Stimulated activated CD8-positive, alpha-beta memory T cell treated with anti-CD3 and anti-CD28 coated beads, Interleukin-2, amount 100 ng/mL, for 1 hour (primary cell): ENCODE results near the gene SNAP91.

Source experiments
- DNase-seq, 2 donors: peaks; one replicate each; pipeline ENCODE4 v3.0.0-alpha.2; 2020; ENCODE audit warnings: low read depth in 2 of 2

SNAP91 gene

DNA sequence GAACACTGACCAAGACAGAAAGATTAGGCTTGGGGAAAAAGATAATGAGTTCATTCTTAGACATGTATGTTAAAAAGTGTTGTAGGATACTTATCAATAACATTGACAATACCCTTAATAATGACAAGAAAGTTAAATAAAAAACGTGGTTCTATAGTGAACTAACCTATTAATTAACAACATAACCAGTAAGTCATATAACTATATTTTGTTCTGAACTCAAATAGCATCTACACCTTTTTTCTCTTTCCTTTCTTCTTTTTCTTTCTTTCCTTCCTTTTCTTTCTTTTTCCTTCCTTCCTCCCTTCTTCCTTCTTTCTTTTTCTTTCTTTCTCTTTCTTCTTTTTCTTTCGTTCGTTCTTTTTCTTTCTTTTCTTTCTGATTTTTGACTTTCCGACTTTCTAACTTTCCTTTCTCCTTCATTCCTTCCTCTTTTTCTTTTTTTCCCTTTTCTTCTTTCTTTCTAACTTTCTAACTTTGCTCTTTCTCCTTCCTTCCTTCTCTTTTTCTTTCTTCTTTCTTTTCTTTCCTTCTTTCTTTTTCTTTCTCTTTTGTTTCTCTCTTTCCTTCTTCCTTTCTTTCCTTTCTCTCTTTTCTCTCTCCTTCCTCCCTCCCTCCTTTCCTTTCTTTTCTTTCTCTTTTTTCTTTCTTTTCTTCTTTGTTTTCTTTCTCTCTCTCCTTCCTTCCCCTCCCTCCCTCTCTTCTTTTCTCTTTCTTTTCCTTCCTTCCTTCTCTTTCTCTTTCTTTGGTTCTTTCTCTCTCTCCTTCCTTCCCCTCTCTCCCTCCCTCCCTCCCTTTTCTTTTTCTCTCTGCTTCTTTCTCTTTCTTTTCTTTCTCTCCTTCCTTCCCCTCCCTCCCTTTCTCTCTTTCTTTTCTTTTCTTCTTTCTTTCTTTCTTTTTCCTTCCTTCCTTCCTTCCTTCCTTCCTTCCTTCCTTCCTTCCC is 172.0 kb downstream of the SNAP91 start:
- DNase-seq = no peak

GRCh38 chr6:83536034-83536646 is 172.8 kb downstream of the SNAP91 start:
- peak in 1 of 2 donors; percentile 24 for DNase-seq

DNA sequence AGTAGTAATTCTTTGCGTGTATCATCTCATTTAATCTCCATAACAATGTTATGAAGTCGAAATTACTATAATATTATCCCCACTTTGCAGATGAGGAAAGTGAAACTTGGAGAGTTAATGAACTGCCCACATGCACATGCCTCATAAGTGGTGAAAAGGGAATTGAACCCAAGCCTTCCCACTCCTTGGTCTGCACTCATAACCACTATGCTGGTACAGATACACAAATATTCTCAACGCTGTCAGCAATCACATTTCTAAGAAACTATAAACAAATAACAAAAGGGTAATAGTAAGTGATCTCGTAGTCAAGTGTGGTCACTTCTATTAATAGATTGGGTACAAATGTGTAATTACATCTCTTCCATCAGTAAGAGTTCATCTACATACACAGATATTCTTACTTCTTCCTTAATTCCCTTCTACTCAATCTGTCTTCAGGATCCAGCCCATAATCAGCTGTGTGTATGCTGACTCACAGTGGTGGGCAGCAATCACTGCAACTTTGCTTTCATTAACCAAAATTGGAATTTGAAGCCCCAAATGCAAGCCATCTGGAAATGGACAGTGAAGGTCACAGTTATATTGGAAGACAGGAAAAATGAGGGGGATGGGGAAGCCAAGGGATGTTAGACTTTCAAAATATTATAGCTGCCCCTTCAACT is 190.0 kb downstream of the SNAP91 start:
- no peak for DNase-seq

DNA sequence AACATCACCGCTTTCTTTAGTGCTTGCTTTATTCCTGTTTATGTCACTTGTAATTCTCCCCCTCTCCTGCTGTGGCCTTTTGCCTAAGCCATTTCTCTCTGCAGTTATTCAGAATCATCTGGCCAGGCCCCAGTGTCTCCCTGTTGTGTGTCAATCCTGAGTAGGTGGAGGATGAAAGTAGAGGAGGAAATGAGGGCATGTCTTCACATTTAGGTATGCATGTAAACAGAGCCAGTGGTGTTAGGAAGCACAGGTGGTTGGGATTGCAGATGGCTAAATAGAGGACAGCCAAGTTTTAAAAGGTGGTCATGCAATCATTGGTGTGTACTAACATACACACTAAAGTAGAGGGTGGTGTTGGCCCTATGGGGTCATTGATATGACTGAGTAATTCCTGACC is 191.4 kb downstream of the SNAP91 start:
- no peak for DNase-seq

DNA sequence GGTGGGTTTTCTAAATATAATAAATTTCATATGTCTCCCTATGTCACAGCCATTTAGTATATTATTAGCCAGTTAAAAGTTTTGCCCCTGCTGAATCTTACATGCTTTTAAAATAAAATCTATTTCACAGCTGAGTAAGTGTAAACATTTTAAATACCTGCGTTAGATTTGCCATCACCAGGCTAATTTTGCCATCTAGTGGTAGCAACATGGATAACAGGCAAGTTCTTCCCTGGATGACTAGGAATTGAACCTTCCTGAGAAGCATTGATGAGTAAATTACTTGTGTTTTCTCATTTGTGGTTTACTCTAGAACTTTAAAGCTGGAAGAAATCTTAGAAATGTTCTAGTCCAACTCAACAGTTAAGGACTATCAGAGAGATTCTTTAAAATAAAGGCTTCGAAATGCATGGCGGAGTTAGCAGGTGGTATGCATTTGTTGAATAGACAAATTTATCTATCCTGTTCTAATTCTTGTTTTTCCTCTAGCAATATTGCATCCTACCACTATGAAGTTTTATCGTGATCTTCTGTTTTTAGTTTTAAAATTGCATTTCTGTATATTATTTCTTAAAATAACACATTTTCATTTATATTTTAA is 193.9 kb downstream of the SNAP91 start:
- no peak for DNase-seq

- DNase-seq = no peak
Observed at GRCh38 chr6:83514466-83514865, 194.4 kb downstream of the SNAP91 start.

DNA sequence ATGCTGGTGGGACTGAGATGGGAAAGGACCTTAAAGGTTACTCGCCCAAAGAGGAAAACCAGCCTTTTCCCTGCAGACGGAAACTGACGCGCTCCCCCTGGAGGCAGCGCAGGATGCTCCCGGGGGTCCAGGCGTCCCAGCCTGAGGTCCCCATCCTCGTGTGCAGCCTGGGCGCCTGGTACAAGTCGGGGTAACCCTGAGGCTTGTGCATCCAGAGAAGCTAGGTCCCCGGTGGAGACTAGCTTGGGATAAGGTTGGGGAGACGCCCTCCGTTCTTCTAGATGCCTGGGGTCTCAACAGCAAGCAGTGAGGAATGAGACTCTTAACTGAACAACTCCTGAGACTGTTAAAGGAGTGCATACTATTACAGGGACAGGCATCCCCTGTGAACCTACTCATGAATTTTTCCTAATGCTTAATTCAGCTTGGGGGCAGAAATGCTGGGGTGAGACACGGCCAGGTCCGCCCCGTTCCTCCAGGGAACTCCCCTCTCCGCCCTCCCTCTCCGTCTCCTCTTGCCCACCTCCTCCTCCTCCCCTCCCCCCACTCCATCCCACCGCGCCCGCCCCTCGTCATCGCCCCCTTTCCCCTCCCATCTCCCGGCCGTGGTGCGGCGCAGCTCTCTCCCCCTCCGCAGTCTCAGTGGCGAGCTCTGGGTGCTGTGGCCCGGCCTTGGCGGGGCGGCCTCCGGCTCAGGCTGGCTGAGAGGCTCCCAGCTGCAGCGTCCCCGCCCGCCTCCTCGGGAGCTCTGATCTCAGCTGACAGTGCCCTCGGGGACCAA is 196.8 kb downstream of the SNAP91 start, which contains the start of gene PRSS35:
Gene PRSS35, plus strand, starts transcription at position 634 of the 781 bp plus-strand sequence. CDS start 10,908 bp downstream, outside the sequence.
- no peak for DNase-seq

- no peak for DNase-seq
Observed at GRCh38 chr6:83511266-83511665, 197.6 kb downstream of the SNAP91 start.

GRCh38 chr6:83510791-83511190 is 198.1 kb downstream of the SNAP91 start:
- DNase-seq = no peak

DNA sequence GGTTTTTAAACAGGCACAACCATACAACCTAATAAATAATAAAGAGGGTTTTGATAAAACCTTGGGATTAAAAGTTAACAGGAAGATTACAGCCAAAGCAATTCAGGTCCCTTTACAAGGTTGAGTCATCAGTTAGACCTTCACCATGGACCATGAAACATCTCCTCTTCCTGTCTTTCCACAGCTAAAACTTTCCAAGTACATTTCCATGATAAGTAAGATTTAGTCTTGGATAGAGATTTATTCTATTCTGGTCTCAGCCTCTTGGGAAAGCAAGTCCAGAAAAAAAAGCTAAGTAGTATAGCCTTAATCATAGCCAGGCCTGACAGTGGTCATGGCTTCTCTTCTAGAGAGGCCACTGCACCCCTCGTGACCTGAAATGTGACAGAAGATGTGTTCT is 199.5 kb downstream of the SNAP91 start:
- DNase-seq = no peak

DNA sequence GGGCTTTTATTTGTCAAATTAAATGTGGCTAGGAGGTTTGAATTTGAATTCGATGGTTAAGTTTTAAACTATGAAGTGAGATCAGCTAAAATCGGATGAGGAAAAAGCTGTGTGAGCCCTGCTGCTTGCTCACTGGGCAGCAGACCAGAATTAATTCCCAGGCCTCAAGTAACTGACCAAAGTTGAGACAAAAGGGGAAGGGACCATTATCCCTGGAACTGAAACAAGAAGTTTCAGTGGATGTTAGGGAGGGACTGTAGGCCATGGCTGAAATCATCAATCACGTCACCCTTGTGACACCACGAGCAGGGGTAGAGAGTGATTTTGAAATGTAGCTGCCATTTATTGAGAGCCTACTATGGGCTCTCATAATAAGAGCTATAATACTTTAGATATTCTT is 203.5 kb downstream of the SNAP91 start:
- no peak for DNase-seq
